Measurements from ENCODE around the gene INS. TPM values are rescaled to one million over a fixed set of nuclear protein-coding genes. Genes with fewer than 3 reads are reported as not detected.

The INS gene
- total RNA-seq, 2 experiments from 2014 or later, result not detected

DNA sequence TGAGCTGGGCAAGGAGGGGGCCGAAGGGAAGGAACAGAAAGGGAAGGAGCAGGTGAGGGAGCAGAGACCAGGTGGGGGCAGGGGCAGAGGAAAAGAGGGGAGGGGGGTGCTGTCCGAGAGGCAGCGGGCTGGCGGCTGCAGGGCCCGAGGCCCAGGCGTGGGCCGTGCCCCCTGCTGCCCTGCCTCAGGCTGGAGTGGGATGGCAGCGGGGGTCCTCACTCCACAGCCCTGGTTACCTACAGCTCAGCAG lies 24.1 kb downstream of the INS start:
- ChIA-PET CTCF (interaction anchor here (1.4 to 1.9 kb wide), 2 partner anchors 15 to 443 kb away, joined by 4 to 9 read pairs; no protein-coding TSS in a partner anchor), POLR2A (interaction anchor here (0.5 kb wide), 1 partner anchor 517 kb away, joined by 3 read pairs; no protein-coding TSS in a partner anchor)
- Mint-ChIP-seq H3K27me3 (ENCODE audit: low read depth) (peaks cover 50% of the 10 kb centered on the region), H3K4me3 (no peak overlapping the region), H3K9me3 (ENCODE audit: insufficient read depth) (no peaks in the 10 kb centered on the region), H3K36me3 (ENCODE audit: low read depth) (no peaks in the 10 kb centered on the region), H3K27ac (no peak overlapping the region), H3K4me1 (ENCODE audit: low read depth) (no peaks in the 10 kb centered on the region)
- ATAC-seq, result no peak
- no peak for DNase-seq

DNA sequence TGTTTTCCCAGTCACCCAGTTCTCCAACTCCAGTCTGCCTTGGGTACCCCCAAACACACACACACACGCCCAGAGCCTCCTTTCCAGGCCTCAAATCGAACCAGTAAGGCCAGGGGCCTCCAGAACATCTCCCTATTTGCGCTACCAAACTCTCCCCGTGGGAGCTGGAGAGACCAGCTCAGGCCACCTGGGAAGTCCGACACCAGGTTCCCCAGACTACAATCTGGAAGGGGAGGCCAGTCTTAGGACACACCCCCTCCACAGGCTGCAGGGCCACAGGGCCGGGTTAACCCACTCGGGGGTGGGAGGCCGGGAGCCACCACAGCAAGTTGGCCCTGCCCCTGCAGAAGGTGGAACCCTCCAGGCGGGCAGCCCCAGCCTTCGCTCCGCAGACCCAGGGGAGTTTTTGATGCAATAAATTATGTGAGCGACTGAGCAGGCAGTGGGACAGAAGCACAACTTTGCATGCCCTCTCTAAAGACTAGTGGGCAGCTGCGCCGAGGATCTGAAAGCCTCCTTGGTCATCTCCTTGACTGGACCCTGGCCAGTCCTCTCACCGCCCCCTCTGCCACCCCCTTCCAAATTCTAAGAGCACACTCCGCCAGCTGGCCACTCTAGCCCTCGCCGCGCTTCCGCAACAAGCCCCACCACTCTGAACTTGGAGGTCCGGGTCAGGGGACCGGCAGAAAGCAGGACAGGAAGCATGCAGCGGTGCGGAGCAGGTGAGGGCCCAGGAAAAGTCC lies 24.6 kb downstream of the INS start:
- Mint-ChIP-seq H3K4me1 (ENCODE audit: low read depth) (no peaks in the 10 kb centered on the region), H3K9me3 (ENCODE audit: insufficient read depth) (peaks cover 1% of the 10 kb centered on the region), H3K4me3 (no peak overlapping the region), H3K36me3 (ENCODE audit: low read depth) (no peaks in the 10 kb centered on the region), H3K27me3 (ENCODE audit: low read depth) (peaks cover 50% of the 10 kb centered on the region), H3K27ac (no peak overlapping the region)
- DNase-seq (no peak), ATAC-seq (no peak)
- POLR2A ChIA-PET, result interaction anchor here (0.5 kb wide), 1 partner anchor 517 kb away, joined by 3 read pairs; no protein-coding TSS in a partner anchor
- CTCF ChIA-PET, result interaction anchor here (1.4 to 1.9 kb wide), 2 partner anchors 15 to 442 kb away, joined by 4 to 9 read pairs; no protein-coding TSS in a partner anchor

DNA sequence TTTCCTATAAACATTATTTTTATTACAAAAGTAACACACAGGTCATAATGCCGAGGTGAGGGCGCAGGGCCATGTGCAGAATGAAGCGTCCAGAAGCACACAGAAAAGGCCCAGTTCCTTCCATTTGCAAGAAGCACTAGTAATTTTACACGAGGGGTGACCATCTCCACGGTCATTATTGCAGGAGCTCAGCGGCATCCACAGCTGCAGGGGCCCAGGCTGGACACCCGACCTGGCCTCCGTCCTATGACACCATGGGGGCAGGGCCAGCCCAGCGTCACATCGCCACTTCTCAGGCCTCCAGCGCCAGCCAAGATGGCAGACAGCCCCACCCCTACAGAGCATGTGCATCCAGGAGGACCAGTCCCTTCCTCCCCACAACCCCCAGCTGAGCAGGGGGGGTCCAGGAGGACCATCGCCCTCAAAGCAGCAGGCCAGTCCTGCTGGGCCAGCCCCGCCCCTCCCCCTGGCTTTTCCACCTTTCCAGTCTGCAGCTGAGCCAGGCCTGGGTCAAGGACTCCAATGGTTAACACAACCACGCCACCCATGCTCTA lies 25.3 kb downstream of the INS start:
- Mint-ChIP-seq H3K27me3 (ENCODE audit: low read depth) (peaks cover 47% of the 10 kb centered on the region), H3K4me1 (ENCODE audit: low read depth) (no peaks in the 10 kb centered on the region), H3K9me3 (ENCODE audit: insufficient read depth) (peaks cover 4% of the 10 kb centered on the region), H3K36me3 (ENCODE audit: low read depth) (no peaks in the 10 kb centered on the region), H3K27ac (no peak overlapping the region), H3K4me3 (no peak overlapping the region)
- ChIA-PET POLR2A (no interaction called here), CTCF (interaction anchor here (1.4 to 1.9 kb wide), 2 partner anchors 16 to 442 kb away, joined by 4 to 9 read pairs; no protein-coding TSS in a partner anchor)
- DNase-seq (no peak), ATAC-seq (no peak)

DNA sequence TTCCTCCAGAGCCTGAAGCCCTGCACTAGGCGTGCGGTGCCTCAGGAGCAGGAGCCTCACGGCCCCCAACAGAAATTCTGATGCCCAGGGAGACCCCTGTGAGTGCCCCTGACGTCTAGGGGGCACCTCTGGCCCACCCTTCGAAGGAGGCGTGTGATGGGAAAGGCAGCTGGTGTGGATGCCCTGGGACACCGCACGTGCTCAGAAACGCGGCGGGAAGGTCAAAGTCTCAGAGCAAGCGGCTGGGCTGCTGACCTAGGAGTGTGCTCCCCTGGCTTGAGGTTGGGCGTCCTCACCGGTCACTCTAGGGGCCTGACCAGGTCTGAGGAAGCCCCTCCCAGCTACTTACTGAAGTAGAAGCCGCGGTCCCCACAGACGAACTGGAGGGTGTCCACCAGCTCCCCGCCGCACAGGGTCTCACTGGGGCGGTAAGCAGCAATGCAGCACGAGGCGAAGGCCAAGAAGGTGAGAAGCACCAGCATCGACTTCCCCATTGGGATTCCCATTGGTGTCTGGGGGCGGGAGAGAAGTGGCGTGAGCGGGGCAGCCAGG lies 25.9 kb downstream of the INS start:
- no peak for DNase-seq
- CTCF ChIA-PET, result no interaction called here

DNA sequence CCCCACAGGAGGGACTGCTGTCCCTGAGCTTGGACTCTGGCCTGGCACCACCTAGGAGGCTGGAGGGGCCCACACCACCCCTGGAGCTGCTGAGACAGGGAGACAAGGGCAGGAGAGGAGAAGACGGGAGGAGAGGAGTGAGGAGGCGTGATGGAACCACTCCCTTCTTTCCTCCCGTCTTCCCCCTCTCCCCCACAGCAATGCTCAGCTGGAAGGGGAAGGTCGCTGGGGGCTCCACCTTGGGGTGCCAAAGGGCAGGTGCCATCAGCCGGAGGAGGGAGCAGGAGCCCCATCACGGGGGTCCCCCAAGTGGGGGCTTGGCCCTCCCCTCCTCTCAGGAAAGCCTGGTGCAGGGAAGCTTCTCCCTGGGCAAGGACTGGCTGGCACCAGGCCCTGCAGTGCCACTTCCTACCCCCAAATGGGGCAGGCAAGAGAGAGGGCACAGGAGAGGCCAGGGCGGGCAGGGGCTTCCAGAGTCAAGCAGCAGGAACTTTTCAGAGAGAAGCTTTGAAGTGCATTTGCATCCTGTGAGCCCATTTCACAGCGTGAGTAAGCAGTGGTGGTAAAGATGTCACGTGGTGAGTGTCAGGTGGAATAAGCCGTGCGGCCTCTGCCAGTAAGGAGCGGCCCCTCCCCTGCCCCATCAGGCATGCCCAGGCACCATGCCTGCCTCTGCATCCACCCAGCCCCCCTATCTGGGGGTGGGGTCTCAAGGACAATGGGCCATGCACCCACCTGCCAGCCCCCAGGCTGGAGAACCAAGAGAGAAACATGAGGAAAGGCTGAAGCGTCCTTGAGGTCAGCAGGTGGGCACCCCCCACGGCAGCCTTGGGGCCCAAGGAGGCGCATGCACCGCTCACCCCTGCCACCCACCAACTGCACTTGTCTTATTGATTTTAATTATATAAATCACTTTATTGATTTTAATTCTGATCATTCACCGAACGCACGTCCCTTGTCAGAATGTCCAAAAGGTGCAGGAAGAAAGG lies 26.7 kb downstream of the INS start:
- no peaks in the 10 kb centered on the region for H3K36me3 Mint-ChIP-seq (ENCODE audit: low read depth)
- no peak for ATAC-seq
- no peak overlapping the region for H3K27ac Mint-ChIP-seq
- CTCF ChIA-PET, result no interaction called here
- POLR2A ChIA-PET, result no interaction called here
- peaks cover 41% of the 10 kb centered on the region for H3K27me3 Mint-ChIP-seq (ENCODE audit: low read depth)
- no peak for DNase-seq
- H3K9me3 Mint-ChIP-seq (ENCODE audit: insufficient read depth), result peaks cover 4% of the 10 kb centered on the region
- H3K4me1 Mint-ChIP-seq (ENCODE audit: low read depth), result no peaks in the 10 kb centered on the region
- no peak overlapping the region for H3K4me3 Mint-ChIP-seq

More for the DNA sequence above, 25.9 kb downstream of the INS start:
- Mint-ChIP-seq H3K9me3 (ENCODE audit: insufficient read depth) (peaks cover 4% of the 10 kb centered on the region), H3K4me3 (no peak overlapping the region), H3K36me3 (ENCODE audit: low read depth) (no peaks in the 10 kb centered on the region), H3K4me1 (ENCODE audit: low read depth) (no peaks in the 10 kb centered on the region), H3K27ac (no peak overlapping the region), H3K27me3 (ENCODE audit: low read depth) (peaks cover 43% of the 10 kb centered on the region)
- POLR2A ChIA-PET, result no interaction called here
- no peak for ATAC-seq

DNA sequence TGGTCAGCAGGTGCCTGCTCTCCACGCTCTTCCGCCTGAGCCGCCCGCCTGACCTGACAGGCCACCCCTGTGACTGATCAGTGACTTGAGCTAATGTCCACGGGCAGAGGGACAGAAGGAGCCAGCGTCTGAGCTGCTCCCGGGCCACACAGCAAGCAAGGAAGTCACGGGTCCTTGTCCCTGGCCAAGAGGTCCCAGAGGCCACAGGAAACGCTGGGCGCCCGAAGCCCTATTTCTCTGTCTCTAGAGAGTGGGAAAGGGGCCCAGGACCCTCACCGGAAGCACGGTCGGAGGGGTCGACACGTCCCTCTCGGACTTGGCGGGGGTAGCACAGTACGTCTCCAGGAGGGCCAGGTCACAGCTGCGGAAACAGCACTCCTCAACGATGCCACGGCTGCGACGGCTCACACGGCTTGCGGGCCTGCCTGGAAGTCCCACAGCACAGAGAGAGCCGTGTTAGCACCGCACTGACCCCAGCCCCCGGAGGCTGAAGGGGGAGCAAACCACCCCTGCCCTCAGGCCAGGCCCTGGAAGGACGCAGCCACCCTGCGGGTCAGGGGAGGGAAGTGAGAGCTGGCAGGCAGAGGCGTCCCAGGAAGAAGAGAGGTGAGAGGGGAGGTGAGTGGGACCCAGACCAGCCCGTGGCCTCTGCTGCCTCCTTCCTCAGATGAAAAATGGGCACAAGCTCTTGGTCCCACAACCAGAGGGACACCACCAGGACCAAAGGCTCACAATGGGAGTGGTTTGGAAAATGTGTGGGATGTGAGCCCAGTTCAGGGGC lies 27.6 kb downstream of the INS start:
- Mint-ChIP-seq H3K27ac (no peak overlapping the region), H3K4me3 (no peak overlapping the region), H3K36me3 (ENCODE audit: low read depth) (no peaks in the 10 kb centered on the region), H3K9me3 (ENCODE audit: insufficient read depth) (peaks cover 4% of the 10 kb centered on the region), H3K27me3 (ENCODE audit: low read depth) (peaks cover 40% of the 10 kb centered on the region), H3K4me1 (ENCODE audit: low read depth) (no peaks in the 10 kb centered on the region)
- POLR2A ChIA-PET, result no interaction called here
- DNase-seq, result no peak
- ATAC-seq, result no peak
- CTCF ChIA-PET, result no interaction called here

DNA sequence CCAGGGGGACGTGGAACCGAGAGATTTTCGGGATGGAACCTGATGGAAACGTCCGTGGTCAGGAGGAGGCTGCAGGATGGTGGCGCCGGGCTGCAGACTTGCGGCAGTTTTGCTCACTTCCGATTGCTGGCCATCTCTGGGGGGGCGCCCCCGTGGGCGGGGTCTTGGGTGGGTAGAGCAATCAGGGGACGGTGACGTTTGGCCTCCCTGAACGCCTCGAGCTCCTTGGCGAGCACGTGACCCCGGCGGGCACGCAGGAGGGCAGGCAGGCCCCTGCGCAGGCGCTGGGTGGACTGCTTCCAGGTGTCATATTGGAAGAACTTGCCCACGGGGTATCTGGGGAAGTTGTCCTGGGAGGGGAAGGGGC lies 28.2 kb downstream of the INS start:
- H3K9me3 Mint-ChIP-seq (ENCODE audit: insufficient read depth), result peaks cover 4% of the 10 kb centered on the region
- no peak overlapping the region for H3K27ac Mint-ChIP-seq
- DNase-seq (no peak), ATAC-seq (no peak)
- H3K4me3 Mint-ChIP-seq, result no peak overlapping the region
- H3K36me3 Mint-ChIP-seq (ENCODE audit: low read depth), result no peaks in the 10 kb centered on the region
- H3K27me3 Mint-ChIP-seq (ENCODE audit: low read depth), result peaks cover 37% of the 10 kb centered on the region
- ChIA-PET CTCF (no interaction called here), POLR2A (no interaction called here)
- H3K4me1 Mint-ChIP-seq (ENCODE audit: low read depth), result no peaks in the 10 kb centered on the region

DNA sequence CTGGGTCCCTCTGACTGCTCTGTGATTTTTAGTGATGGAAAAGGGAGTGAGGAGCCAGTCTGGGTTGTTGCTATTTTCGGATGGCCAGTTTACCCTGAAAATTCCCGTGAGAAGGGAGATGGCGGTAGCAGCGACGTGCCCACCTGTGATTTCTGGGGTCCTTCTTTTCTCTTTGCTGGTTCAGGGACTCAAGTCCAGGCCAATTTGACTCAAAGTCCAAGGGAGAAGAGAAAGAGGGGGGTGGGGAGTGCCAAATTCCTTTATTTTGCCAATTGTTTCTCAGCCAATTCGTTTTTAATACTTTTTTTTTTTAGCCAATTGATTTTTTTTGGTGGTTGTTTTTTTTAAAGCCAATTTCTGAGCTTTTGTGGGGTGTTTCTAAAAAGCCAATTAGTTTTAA lies 28.8 kb downstream of the INS start:
- POLR2A ChIA-PET, result no interaction called here
- H3K27me3 Mint-ChIP-seq (ENCODE audit: low read depth), result peaks cover 33% of the 10 kb centered on the region
- DNase-seq, result no peak
- CTCF ChIA-PET, result no interaction called here
- no peak overlapping the region for H3K27ac Mint-ChIP-seq
- peaks cover 4% of the 10 kb centered on the region for H3K9me3 Mint-ChIP-seq (ENCODE audit: insufficient read depth)
- no peak overlapping the region for H3K4me3 Mint-ChIP-seq
- no peaks in the 10 kb centered on the region for H3K4me1 Mint-ChIP-seq (ENCODE audit: low read depth)
- ATAC-seq, result no peak
- H3K36me3 Mint-ChIP-seq (ENCODE audit: low read depth), result no peaks in the 10 kb centered on the region

DNA sequence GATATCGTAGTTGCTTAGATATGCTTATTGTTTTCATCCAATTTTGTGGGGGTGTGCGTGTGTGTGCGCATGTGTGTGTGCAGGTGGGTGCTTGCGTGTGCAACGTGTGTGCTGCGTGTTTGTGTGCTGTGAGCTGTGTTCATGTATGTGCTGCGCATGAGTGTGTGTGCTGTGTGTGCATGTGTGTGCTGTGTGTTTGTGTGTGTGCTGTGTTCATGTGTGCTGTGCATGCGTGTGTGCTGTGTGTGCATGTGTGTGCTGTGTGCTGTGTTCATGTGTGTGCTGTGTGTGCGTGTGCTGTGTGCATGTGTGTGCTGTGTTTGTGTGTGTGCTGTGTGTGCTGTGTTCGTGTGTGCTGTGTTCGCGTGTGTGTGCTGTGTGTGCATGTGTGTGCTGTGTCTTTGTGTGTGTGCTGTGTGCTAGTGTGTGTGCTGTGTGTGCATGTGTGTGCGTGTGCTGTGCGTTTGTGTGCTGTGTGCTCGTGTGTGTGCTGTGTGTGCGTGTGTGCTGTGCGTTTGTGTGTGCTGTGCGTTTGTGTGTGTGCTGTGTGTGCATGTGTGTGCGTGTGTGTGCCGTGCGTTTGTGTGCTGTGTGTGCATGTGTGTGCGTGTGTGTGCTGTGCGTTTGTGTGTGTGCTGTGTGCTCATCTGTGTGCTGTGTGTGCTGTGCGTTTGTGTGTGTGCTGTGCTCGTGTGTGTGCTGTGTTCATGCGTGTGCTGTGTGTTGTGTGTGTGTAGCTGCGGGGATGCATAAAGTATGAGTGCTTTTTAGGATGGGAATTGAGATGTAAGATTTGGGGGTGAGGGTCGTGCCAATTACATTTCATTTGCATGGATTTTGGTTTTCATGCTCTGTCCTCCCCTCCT lies 29.4 kb downstream of the INS start:
- H3K4me3 Mint-ChIP-seq, result no peak overlapping the region
- H3K27me3 Mint-ChIP-seq (ENCODE audit: low read depth), result peaks cover 27% of the 10 kb centered on the region
- CTCF ChIA-PET, result no interaction called here
- no peak overlapping the region for H3K27ac Mint-ChIP-seq
- peaks cover 4% of the 10 kb centered on the region for H3K9me3 Mint-ChIP-seq (ENCODE audit: insufficient read depth)
- no peaks in the 10 kb centered on the region for H3K4me1 Mint-ChIP-seq (ENCODE audit: low read depth)
- DNase-seq, result no peak
- no peaks in the 10 kb centered on the region for H3K36me3 Mint-ChIP-seq (ENCODE audit: low read depth)
- POLR2A ChIA-PET, result no interaction called here
- ATAC-seq, result no peak

DNA sequence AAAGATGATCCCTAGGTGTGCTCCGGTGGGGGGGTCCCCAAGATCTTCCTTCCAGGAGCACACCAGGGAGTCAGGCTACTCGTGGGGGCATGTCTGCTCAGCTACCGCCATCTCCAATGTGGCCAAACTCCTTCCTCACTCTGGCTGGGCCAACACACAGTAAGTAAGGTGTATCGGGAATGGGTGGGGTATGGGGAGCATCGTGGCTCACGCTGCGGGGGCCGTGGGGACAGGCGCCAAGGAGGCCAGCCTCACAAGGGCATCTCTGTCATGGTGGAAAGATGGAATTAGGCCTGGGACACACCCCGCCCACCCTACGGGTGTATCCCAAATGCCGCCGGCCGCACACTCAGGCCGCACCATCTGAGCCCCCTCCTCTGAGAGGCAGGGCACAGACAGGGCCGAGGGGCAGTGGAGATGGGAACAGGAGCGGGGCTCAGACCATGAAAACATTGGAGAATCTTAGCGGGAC lies 30.1 kb downstream of the INS start:
- DNase-seq, result no peak
- Mint-ChIP-seq H3K27me3 (ENCODE audit: low read depth) (peaks cover 20% of the 10 kb centered on the region), H3K36me3 (ENCODE audit: low read depth) (no peaks in the 10 kb centered on the region), H3K9me3 (ENCODE audit: insufficient read depth) (peaks cover 4% of the 10 kb centered on the region), H3K4me3 (no peak overlapping the region), H3K27ac (no peak overlapping the region), H3K4me1 (ENCODE audit: low read depth) (no peaks in the 10 kb centered on the region)
- ChIA-PET CTCF (no interaction called here), POLR2A (no interaction called here)
- no peak for ATAC-seq
